IMR-90 (cell line): ENCODE measurements around the gene C6orf120. TPM values are rescaled to one million over a fixed set of nuclear protein-coding genes. Genes with fewer than 3 reads are reported as not detected.

Experiments
- ATAC-seq: fragments of 200-7000 bp; cut with Tn5 transposase; 2 replicates; pipeline ENCODE4 v1.9.1; 2020; ENCODE audit warnings: low read depth, mild to moderate bottlenecking, moderate library complexity
- BruUV-seq: library from RNA; stranded (reverse); fragments of 400-500 nt; replicated peaks from 2 replicates; lab custom pipeline; 2021; lab: Mats Ljungman, UMichigan
- CTCF ChIA-PET: fragments of 300-600 bp; formaldehyde crosslinking; extraction: SDS; loops from one replicate; lab custom pipeline; 2021; ENCODE audit warnings: antibody characterized with exemption; lab: Yijun Ruan, JAX
- POLR2A ChIA-PET: fragments of 300-600 bp; sonication (Branson Sonifier 250); formaldehyde crosslinking; loops from one replicate; lab custom pipeline; 2022; ENCODE audit warnings: antibody characterized with exemption; ENCODE audit not compliant: unreplicated experiment; lab: Charles Lee
- DNase-seq: peaks from one replicate; pipeline ENCODE4 v3.0.0; 2013
- H2AFZ ChIP-seq: replicated peaks from 2 replicates; pipeline ENCODE3; 2013; ENCODE audit warnings: low read length, mild to moderate bottlenecking; ENCODE audit not compliant: poor library complexity
- H2AK5ac ChIP-seq: 2 replicates; pipeline ENCODE4 v1.6.1; 2013; ENCODE audit warnings: low read depth, low read length, inconsistent platforms
- H2AK9ac ChIP-seq: replicated peaks from 2 replicates; pipeline ENCODE3; 2013; ENCODE audit warnings: mild to moderate bottlenecking, low read depth, low read length, moderate library complexity; ENCODE audit not compliant: poor library complexity
- H2BK120ac ChIP-seq: 2 replicates; pipeline ENCODE4 v1.6.1; 2013; ENCODE audit warnings: low read depth, low read length, inconsistent platforms
- H2BK15ac ChIP-seq: 3 replicates; pipeline ENCODE4 v1.6.1; 2013; ENCODE audit warnings: low read depth, low read length, inconsistent platforms
- H2BK20ac ChIP-seq: 2 replicates; pipeline ENCODE4 v1.6.1; 2013; ENCODE audit warnings: low read depth, mild to moderate bottlenecking, inconsistent platforms, low read length, moderate library complexity
- H2BK5ac ChIP-seq: 2 replicates; pipeline ENCODE4 v1.6.1; 2013; ENCODE audit warnings: mild to moderate bottlenecking, low read depth, low read length, inconsistent platforms; ENCODE audit not compliant: poor library complexity, severe bottlenecking
- H3K14ac ChIP-seq: replicated peaks from 2 replicates; pipeline ENCODE4 v1.6.1; 2013; ENCODE audit warnings: low read depth, low read length, inconsistent platforms
- H3K18ac ChIP-seq: 2 replicates; pipeline ENCODE4 v1.6.1; 2013; ENCODE audit warnings: low read depth, low read length, control low read depth
- H3K23ac ChIP-seq: 2 replicates; pipeline ENCODE4 v1.6.1; 2013; ENCODE audit warnings: low read depth, low read length, inconsistent platforms
- H3K27ac ChIP-seq: 2 replicates; pipeline ENCODE4 v1.5.1; 2013; ENCODE audit warnings: mild to moderate bottlenecking, control low read depth, low read length; ENCODE audit not compliant: insufficient read depth
- H3K27me3 ChIP-seq: 2 replicates; pipeline ENCODE4 v1.6.1; 2013; ENCODE audit warnings: low read length; ENCODE audit not compliant: control insufficient read depth, insufficient read depth
- H3K36me3 ChIP-seq: 2 replicates; pipeline ENCODE4 v1.6.1; 2013; ENCODE audit warnings: low read length, mixed read lengths; ENCODE audit not compliant: control insufficient read depth, insufficient read depth
- H3K4ac ChIP-seq: 2 replicates; pipeline ENCODE4 v1.6.1; 2013; ENCODE audit warnings: low read depth, low read length, inconsistent platforms
- H3K4me1 ChIP-seq: 2 replicates; pipeline ENCODE4 v1.6.1; 2013; ENCODE audit warnings: low read length, mixed read lengths; ENCODE audit not compliant: control insufficient read depth, insufficient read depth
- H3K4me2 ChIP-seq: 2 replicates; pipeline ENCODE4 v1.6.1; 2013; ENCODE audit warnings: low read depth, mild to moderate bottlenecking, control low read depth, low read length, moderate library complexity
- H3K4me3 ChIP-seq: 2 replicates; pipeline ENCODE4 v1.5.1; 2013; ENCODE audit warnings: low read depth, mild to moderate bottlenecking, control low read depth, low read length, moderate library complexity; ENCODE audit not compliant: insufficient read depth
- H3K56ac ChIP-seq: 2 replicates; pipeline ENCODE4 v1.6.1; 2013; ENCODE audit warnings: low read length, inconsistent platforms; ENCODE audit not compliant: insufficient read depth; ENCODE audit errors: extremely low read depth
- H3K79me1 ChIP-seq, 2 experiments: 2 replicates each; pipeline ENCODE4 v1.6.1; 2013; ENCODE audit warnings: low read length in 2 of 2, inconsistent platforms in 1 of 2, low read depth in 1 of 2
- H3K9ac ChIP-seq: 2 replicates; pipeline ENCODE4 v1.6.1; 2013; ENCODE audit warnings: low read depth, low read length, control low read depth
- H3K9me1 ChIP-seq: 2 replicates; pipeline ENCODE4 v1.6.1; 2013; ENCODE audit warnings: low read length, inconsistent platforms; ENCODE audit not compliant: insufficient read depth
- H3K9me3 ChIP-seq: 2 replicates; pipeline ENCODE4 v1.6.1; 2013; ENCODE audit warnings: low read length; ENCODE audit not compliant: control insufficient read depth, insufficient read depth
- H4K20me1 ChIP-seq: 2 replicates; pipeline ENCODE4 v1.6.1; 2013; ENCODE audit warnings: low read length, inconsistent platforms; ENCODE audit not compliant: insufficient read depth
- H4K5ac ChIP-seq: 2 replicates; pipeline ENCODE4 v1.6.1; 2013; ENCODE audit warnings: mild to moderate bottlenecking, low read depth, low read length, control low read depth
- H4K8ac ChIP-seq, 2 experiments: 2 replicates each; pipeline ENCODE4 v1.6.1; 2013; ENCODE audit warnings: low read depth in 2 of 2, low read length in 2 of 2, control low read depth in 1 of 2, inconsistent platforms in 1 of 2
- H4K91ac ChIP-seq: 2 replicates; pipeline ENCODE4 v1.6.1; 2013; ENCODE audit warnings: low read depth, low read length, inconsistent platforms; ENCODE audit not compliant: insufficient read depth
- CEBPB ChIP-seq: IDR thresholded peaks from 2 replicates; pipeline ENCODE4 v1.6.1; 2012; ENCODE audit warnings: low read depth, low read length, improper control_type of control experiment
- CHD1 ChIP-seq: IDR thresholded peaks from 2 replicates; pipeline ENCODE4 v1.6.1; 2012; ENCODE audit warnings: low read depth, low read length, improper control_type of control experiment
- MAZ ChIP-seq: IDR thresholded peaks from 2 replicates; pipeline ENCODE4 v1.6.1; 2012; ENCODE audit warnings: low read depth, mild to moderate bottlenecking, low read length, improper control_type of control experiment, moderate library complexity, borderline replicate concordance
- MXI1 ChIP-seq: IDR thresholded peaks from 2 replicates; pipeline ENCODE4 v1.6.1; 2012; ENCODE audit warnings: low read depth, mild to moderate bottlenecking, low read length, moderate library complexity, borderline replicate concordance
- NFE2L2 ChIP-seq: fragments of 150-350 bp; IDR thresholded peaks from 2 replicates; pipeline ENCODE4 v1.6.1; 2016; ENCODE audit warnings: low read depth, mild to moderate bottlenecking, low read length
- POLR2A ChIP-seq: IDR thresholded peaks from 2 replicates; pipeline ENCODE4 v1.6.1; 2012; ENCODE audit warnings: mild to moderate bottlenecking, low read depth, low read length
- RAD21 ChIP-seq: IDR thresholded peaks from 2 replicates; pipeline ENCODE4 v1.6.1; 2012; ENCODE audit warnings: low read length, improper control_type of control experiment
- RFX5 ChIP-seq: IDR thresholded peaks from 2 replicates; pipeline ENCODE4 v1.8.0; 2012; ENCODE audit warnings: low read depth, mild to moderate bottlenecking, low read length, moderate library complexity
- SMC3 ChIP-seq: fragments of 150-350 bp; IDR thresholded peaks from 2 replicates; pipeline ENCODE4 v1.6.1; 2016; ENCODE audit warnings: low read depth, mild to moderate bottlenecking, antibody characterized with exemption, low read length, moderate library complexity
- WGBS, 2 experiments: methylation state at CpG; one replicate each; pipeline versions ENCODE4 v1.1.5 to v1.1.7; 2013; ENCODE audit warnings: missing lambda C conversion rate in 2 of 2; ENCODE audit not compliant: insufficient read length in 1 of 2; ENCODE audit errors: extremely low coverage in 2 of 2; 5-methylcytosine and 5-hydroxymethylcytosine counted together
- dilution Hi-C: fragments of 300-500 bp; cut with HindIII; formaldehyde crosslinking; loops from one replicate; pipeline ENCODE4 v1.14.3; 2018; ENCODE audit warnings: low sequenced_read_pairs; ENCODE audit not compliant: unreplicated experiment
- in situ Hi-C: fragments of 300-500 bp; cut with MboI; formaldehyde crosslinking; loops from 3 replicates; pipeline ENCODE4 v1.14.3; 2019; ENCODE audit warnings: low sequenced_read_pairs, inconsistent platforms, mixed read lengths
- intact Hi-C: fragments of 100-400 bp; cut with micrococcal nuclease; formaldehyde crosslinking; loops from 2 replicates; pipeline ENCODE4 v1.10.0; 2022
- polyA plus RNA-seq, 3 experiments: library from polyadenylated mRNA; depleted of rRNA; stranded (reverse); fragments of >200 nt; gene quantifications; 2 replicates each; pipeline ENCODE4 v1.2.3, GENCODE V29; 2012; ENCODE audit warnings: low replicate concordance in 1 of 3
- total RNA-seq: library from RNA; depleted of rRNA; stranded (reverse); fragments of >200 nt; gene quantifications from 2 replicates; pipeline ENCODE4 v1.2.3, GENCODE V29; 2012
- TF ChIP-seq, protein P1 (sequence below): fragments of 150-350 bp; IDR thresholded peaks from 2 replicates; pipeline ENCODE4 v1.6.1; 2017; ENCODE audit warnings: mild to moderate bottlenecking, antibody characterized with exemption, low read length, low read depth
- TF ChIP-seq, protein P2 (sequence below): conservative IDR thresholded peaks from 2 replicates; pipeline ENCODE4 v1.5.1; 2012; ENCODE audit warnings: mild to moderate bottlenecking, low read depth, low read length, improper control_type of control experiment

The C6orf120 gene
- total and polyA plus RNA-seq, 2 of the 4 experiments (the other 2 are of a cell fraction): 21.4 to 26.7 TPM

DNA sequence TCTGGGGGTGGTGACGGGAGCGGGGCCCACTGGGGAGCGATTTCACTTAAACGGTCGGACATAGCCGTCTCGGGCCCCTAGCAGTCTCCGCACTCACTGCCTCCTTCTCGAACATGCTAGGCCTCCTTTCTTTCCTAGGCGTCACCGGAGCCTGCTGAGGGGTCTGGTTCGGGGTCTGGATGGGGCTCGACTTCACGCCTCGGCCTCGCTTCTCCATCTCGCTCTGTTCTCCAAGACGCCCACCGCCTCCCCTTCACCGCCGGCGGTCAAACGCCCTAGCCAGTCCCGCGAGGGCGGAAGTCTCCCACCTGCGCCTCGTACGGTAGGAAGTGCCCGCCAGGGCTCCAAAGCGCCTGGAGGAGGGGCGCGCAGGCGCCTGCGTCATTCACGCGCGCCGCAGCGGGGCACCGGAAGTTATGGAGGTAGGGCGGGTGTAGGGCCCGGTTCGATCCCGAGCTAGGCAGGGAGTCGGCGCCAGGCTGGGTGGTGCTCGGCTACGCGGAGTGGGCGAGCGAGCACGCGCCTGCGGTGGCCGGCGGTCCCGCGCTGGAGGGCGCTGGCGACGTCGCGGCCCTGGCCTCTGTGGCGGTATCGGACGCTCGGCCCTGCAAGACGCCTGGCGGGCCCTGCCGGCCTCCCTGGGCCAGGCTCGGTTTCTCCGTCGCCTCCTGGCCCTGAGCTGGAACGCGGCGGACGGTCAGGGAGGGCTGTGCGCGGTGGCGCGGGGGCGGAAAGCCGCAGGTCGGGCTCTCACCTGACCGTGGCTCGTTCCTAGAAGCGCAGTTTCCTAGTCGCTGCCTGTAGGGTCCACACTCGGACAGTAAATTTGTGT lies 49.5 kb downstream of the C6orf120 start, which contains the start of the genes DYNLT2 and ERMARD (continued):
- no peak for TF ChIP-seq NFE2L2
- TF ChIP-seq RFX5: no peak
- TF ChIP-seq CEBPB: no peak
- peak; percentile 95 for TF ChIP-seq POLR2A

DNA sequence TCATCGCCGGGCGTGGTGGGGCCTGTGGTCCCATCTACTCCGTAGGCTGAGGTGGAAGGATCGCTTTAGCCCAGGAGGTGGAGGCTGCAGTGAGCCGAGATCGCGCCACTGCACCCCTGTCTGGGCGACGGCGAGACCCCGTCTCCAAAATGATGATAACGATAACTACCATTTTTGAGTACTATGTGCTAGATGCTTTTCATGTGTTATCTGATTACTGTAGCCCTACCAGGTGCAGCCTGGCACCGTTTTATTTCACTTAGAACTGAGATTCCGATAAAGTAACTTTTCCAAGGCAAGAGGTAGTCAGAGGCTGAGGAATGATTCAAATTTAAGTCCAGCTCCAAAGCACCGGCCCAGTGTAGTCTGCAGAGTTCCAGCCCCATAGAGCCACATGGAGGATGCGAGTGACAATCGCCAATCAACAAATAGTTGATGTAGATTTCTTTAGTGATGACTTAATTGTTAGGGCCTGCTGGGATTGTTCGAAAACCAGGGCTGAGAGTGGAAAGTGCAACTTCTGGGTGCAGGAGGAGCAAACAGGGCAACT lies 50.2 kb downstream of the C6orf120 start:
- H3K14ac ChIP-seq: peak overlapping the region; percentile 75
- dilution Hi-C loops: no loop called here
- ChIA-PET POLR2A (interaction anchor here (0.6 kb wide), 1 partner anchor 538 kb away, joined by 3 read pairs; no protein-coding TSS in a partner anchor), CTCF (interaction anchor here (0.8 to 0.9 kb wide), 2 partner anchors 11 to 32 kb away, joined by 3 read pairs; no protein-coding TSS in a partner anchor)
- H3K4ac ChIP-seq: peak overlapping the region; percentile 85
- H3K9me1 ChIP-seq: 0 out of 2 replicates have a peak, but pooled peaks cover 3% of the 10 kb centered on the region
- peak overlapping the region; percentile 90 for H2BK5ac ChIP-seq
- peaks cover 6% of the 10 kb centered on the region for H3K36me3 ChIP-seq
- peak overlapping the region; percentile 89 for H2AK9ac ChIP-seq
- WGBS, 2 experiments: 16% methylated on average over 7 of the region's 19 CpGs; no CpG with 5 or more reads in 1 of the 2 experiments
- H3K4me3 ChIP-seq: peak overlapping the region; percentile 89
- H3K4me1 ChIP-seq: peaks cover 4% of the 10 kb centered on the region; the same call in 1 of the 2 replicates
- H3K9ac ChIP-seq: peak overlapping the region; percentile 92
- H3K18ac ChIP-seq: peak overlapping the region; percentile 19
- no peaks in the 10 kb centered on the region for H3K27me3 ChIP-seq
- no TSS peak for BruUV-seq
- H4K91ac ChIP-seq: peak overlapping the region; percentile 49
- peak overlapping the region; percentile 42; the same call in 1 of the 2 replicates for H2AK5ac ChIP-seq
- H2AFZ ChIP-seq: peak overlapping the region; percentile 94
- H3K27ac ChIP-seq: peak overlapping the region; percentile 94
- DNase-seq: no peak
- no peaks in the 10 kb centered on the region for H4K20me1 ChIP-seq
- peak overlapping the region; percentile 91 for H3K4me2 ChIP-seq
- peak overlapping the region; percentile 69 for H3K23ac ChIP-seq
- H2BK120ac ChIP-seq: peak overlapping the region; percentile 72
- no peak overlapping the region for H2BK20ac ChIP-seq
- ATAC-seq: peak; percentile 50
- intact Hi-C loops: no loop called here
- no peak overlapping the region for H2BK15ac ChIP-seq
- peak overlapping the region; percentile 66 for H4K5ac ChIP-seq
- H3K56ac ChIP-seq: peak overlapping the region; percentile 73
- in situ Hi-C loops: no loop called here
- H3K9me3 ChIP-seq: no peaks in the 10 kb centered on the region
- H3K79me1 ChIP-seq: peaks cover 23 to 29% of the 10 kb centered on the region in 2 experiments
- peak overlapping the region; percentile 90 to 98 for H4K8ac ChIP-seq
- TF ChIP-seq RAD21 (no peak), NFE2L2 (no peak), CHD1 (no peak), SMC3 (no peak), MAZ (no peak), MXI1 (no peak)
- TF ChIP-seq, protein P1, sequence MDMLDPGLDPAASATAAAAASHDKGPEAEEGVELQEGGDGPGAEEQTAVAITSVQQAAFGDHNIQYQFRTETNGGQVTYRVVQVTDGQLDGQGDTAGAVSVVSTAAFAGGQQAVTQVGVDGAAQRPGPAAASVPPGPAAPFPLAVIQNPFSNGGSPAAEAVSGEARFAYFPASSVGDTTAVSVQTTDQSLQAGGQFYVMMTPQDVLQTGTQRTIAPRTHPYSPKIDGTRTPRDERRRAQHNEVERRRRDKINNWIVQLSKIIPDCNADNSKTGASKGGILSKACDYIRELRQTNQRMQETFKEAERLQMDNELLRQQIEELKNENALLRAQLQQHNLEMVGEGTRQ: no peak
- TF ChIP-seq, protein P2, sequence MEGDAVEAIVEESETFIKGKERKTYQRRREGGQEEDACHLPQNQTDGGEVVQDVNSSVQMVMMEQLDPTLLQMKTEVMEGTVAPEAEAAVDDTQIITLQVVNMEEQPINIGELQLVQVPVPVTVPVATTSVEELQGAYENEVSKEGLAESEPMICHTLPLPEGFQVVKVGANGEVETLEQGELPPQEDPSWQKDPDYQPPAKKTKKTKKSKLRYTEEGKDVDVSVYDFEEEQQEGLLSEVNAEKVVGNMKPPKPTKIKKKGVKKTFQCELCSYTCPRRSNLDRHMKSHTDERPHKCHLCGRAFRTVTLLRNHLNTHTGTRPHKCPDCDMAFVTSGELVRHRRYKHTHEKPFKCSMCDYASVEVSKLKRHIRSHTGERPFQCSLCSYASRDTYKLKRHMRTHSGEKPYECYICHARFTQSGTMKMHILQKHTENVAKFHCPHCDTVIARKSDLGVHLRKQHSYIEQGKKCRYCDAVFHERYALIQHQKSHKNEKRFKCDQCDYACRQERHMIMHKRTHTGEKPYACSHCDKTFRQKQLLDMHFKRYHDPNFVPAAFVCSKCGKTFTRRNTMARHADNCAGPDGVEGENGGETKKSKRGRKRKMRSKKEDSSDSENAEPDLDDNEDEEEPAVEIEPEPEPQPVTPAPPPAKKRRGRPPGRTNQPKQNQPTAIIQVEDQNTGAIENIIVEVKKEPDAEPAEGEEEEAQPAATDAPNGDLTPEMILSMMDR: no peak
